Suprapubic skin (tissue), 4 donors: Measurements from ENCODE around the gene LRMDA. TPM values are rescaled to one million over a fixed set of nuclear protein-coding genes. Genes with fewer than 3 reads are reported as not detected.
"Not testable (repeated sequence)": the region's sequence is repeated elsewhere in the genome, so short reads cannot be mapped to it uniquely, and the experiment has no call there.

Experiments
- DNase-seq, 2 donors: peaks; one replicate each; pipeline ENCODE4 v3.0.0-alpha.2; 2019; ENCODE audit warnings: low spot score in 2 of 2
- H3K27ac ChIP-seq: fragments of 200-600 bp; sonication (generic); one replicate; pipeline ENCODE4 v1.5.1; 2019
- H3K27me3 ChIP-seq: fragments of 200-600 bp; sonication (generic); one replicate; pipeline ENCODE4 v1.5.1; 2019
- H3K36me3 ChIP-seq: fragments of 200-600 bp; sonication (generic); one replicate; pipeline ENCODE4 v1.5.1; 2019
- H3K4me1 ChIP-seq: fragments of 200-600 bp; sonication (generic); one replicate; pipeline ENCODE4 v1.5.1; 2019
- H3K4me3 ChIP-seq: fragments of 200-600 bp; sonication (generic); one replicate; pipeline ENCODE4 v1.5.1; 2019; ENCODE audit warnings: mild to moderate bottlenecking
- H3K9me3 ChIP-seq: fragments of 200-600 bp; sonication (generic); one replicate; pipeline ENCODE4 v1.5.1; 2019
- CTCF ChIP-seq, 2 donors: fragments of 200-600 bp in 1 of 2; fragments of 450-650 bp in 1 of 2; sonication (generic) in 1 of 2; IDR thresholded peaks; one replicate each; pipeline ENCODE4 v1.5.1; 2016 to 2019; ENCODE audit warnings: antibody characterized with exemption in 2 of 2, mild to moderate bottlenecking in 1 of 2, moderate library complexity in 1 of 2
- EP300 ChIP-seq: sonication (generic); formaldehyde crosslinking; IDR thresholded peaks from one replicate; pipeline ENCODE4 v1.6.1; 2017; ENCODE audit warnings: antibody characterized with exemption
- POLR2A ChIP-seq, 2 donors: fragments of 450-650 bp; IDR thresholded peaks; one replicate each; pipeline ENCODE4 v1.6.1; 2017; ENCODE audit warnings: antibody characterized with exemption in 2 of 2, mild to moderate bottlenecking in 2 of 2, moderate library complexity in 2 of 2
- POLR2AphosphoS5 ChIP-seq, 3 donors: sonication (generic); formaldehyde crosslinking; IDR thresholded peaks; one replicate each; pipeline ENCODE4 v1.6.1; 2017; ENCODE audit warnings: antibody characterized with exemption in 3 of 3
- WGBS: methylation state at CpG from one replicate; pipeline ENCODE4 v1.1.5; 2018; 5-methylcytosine and 5-hydroxymethylcytosine counted together
- total RNA-seq, 4 donors: library from RNA; depleted of rRNA; stranded (reverse); fragments of >200 nt; gene quantifications; one replicate each; pipeline ENCODE4 v1.1.0, GENCODE V29; 2016

LRMDA gene
- total RNA-seq, 4 donors from 2014 or later, result 0.10 to 2.9 (median 1.9) TPM; not detected in 1

DNA sequence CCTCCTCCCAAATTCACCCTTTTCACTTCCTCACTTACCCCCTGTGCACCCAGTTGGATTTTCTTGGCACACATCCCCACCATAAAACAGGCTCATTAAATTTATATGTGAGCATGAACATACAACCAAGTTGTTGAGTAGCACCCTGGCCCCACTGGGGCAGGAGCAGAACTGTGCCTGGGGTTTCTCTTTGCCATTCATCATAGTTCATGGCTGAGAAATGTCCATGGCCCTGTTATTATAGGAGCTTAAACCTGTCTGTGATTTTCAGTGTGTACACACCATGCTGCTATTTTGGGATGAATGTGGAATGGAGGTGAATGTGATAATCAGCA is 618.8 kb downstream of the LRMDA start:
- no peak overlapping the region for H3K27ac ChIP-seq
- no peaks in the 10 kb centered on the region for H3K9me3 ChIP-seq
- no peaks in the 10 kb centered on the region for H3K36me3 ChIP-seq
- TF ChIP-seq POLR2AphosphoS5 (IDR thresholded peaks at IDR 0.05) (no peak), CTCF (IDR thresholded peaks at IDR 0.05) (no peak), POLR2A (IDR thresholded peaks at IDR 0.05) (no peak), EP300 (no peak)
- DNase-seq, result no peak
- no peak overlapping the region for H3K4me3 ChIP-seq
- no peaks in the 10 kb centered on the region for H3K4me1 ChIP-seq
- no peaks in the 10 kb centered on the region for H3K27me3 ChIP-seq

- 75% methylated on average over 12 of the region's 12 CpGs for WGBS
- no peak overlapping the region for H3K4me3 ChIP-seq
- peaks cover 9% of the 10 kb centered on the region for H3K9me3 ChIP-seq
- DNase-seq, result no peak
- no peaks in the 10 kb centered on the region for H3K36me3 ChIP-seq
- no peak overlapping the region for H3K27ac ChIP-seq
- H3K4me1 ChIP-seq, result no peaks in the 10 kb centered on the region
- no peak for TF ChIP-seq CTCF (IDR thresholded peaks at IDR 0.05)
- TF ChIP-seq EP300, result no peak
- TF ChIP-seq POLR2A (IDR thresholded peaks at IDR 0.05), result no peak
- no peak for TF ChIP-seq POLR2AphosphoS5 (IDR thresholded peaks at IDR 0.05)
- no peaks in the 10 kb centered on the region for H3K27me3 ChIP-seq
Observed at GRCh38 chr10:76051007-76051936, 619.8 kb downstream of the LRMDA start.

- TF ChIP-seq POLR2AphosphoS5 (IDR thresholded peaks at IDR 0.05) (no peak), CTCF (IDR thresholded peaks at IDR 0.05) (no peak), POLR2A (IDR thresholded peaks at IDR 0.05) (no peak), EP300 (no peak)
- DNase-seq, result no peak
- peaks cover 13% of the 10 kb centered on the region for H3K9me3 ChIP-seq
- WGBS, result 73% methylated on average over 9 of the region's 9 CpGs
- no peaks in the 10 kb centered on the region for H3K36me3 ChIP-seq
- H3K27ac ChIP-seq, result no peak overlapping the region
- no peaks in the 10 kb centered on the region for H3K27me3 ChIP-seq
- no peak overlapping the region for H3K4me3 ChIP-seq
- H3K4me1 ChIP-seq, result no peaks in the 10 kb centered on the region
Observed at GRCh38 chr10:76052682-76053503, 621.5 kb downstream of the LRMDA start.

- TF ChIP-seq EP300 (no peak), POLR2AphosphoS5 (IDR thresholded peaks at IDR 0.05) (no peak), POLR2A (IDR thresholded peaks at IDR 0.05) (no peak), CTCF (IDR thresholded peaks at IDR 0.05) (no peak)
- H3K27me3 ChIP-seq, result no peaks in the 10 kb centered on the region
- no peaks in the 10 kb centered on the region for H3K36me3 ChIP-seq
- no peaks in the 10 kb centered on the region for H3K4me1 ChIP-seq
- no peak for DNase-seq
- H3K4me3 ChIP-seq, result no peak overlapping the region
- H3K9me3 ChIP-seq, result peaks cover 13% of the 10 kb centered on the region
- no peak overlapping the region for H3K27ac ChIP-seq
- WGBS, result 94% methylated on average over 2 of the region's 3 CpGs
Observed at GRCh38 chr10:76055466-76055865, 624.0 kb downstream of the LRMDA start.

DNA sequence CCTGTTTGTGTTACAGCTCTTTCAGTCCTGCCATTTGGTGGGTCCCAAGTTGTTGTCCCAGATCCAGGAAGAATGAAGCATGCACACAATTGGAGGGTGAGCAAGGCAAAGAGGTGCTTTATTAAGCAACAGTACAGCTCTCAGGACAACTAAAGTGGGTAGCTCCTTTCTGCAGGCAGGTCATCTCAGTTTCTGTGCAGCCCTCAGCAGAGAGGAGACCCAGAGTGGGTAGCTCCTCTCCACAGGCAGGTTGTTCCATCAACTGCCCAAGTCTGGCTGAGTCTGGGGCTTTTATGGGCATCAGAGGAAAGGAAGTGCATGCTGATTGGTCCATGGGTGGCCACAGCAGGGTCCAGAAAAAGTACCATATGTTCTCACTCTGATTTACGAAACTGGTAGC is 624.5 kb downstream of the LRMDA start:
- Histone ChIP-seq H3K27ac (no peak overlapping the region), H3K4me3 (no peak overlapping the region), H3K9me3 (peaks cover 13% of the 10 kb centered on the region), H3K4me1 (no peaks in the 10 kb centered on the region), H3K27me3 (no peaks in the 10 kb centered on the region), H3K36me3 (no peaks in the 10 kb centered on the region)
- TF ChIP-seq EP300 (no peak), POLR2A (IDR thresholded peaks at IDR 0.05) (no peak), CTCF (IDR thresholded peaks at IDR 0.05) (no peak), POLR2AphosphoS5 (IDR thresholded peaks at IDR 0.05) (no peak)
- no CpG with 5 or more reads among the region's 1 CpG for WGBS
- DNase-seq, result no peak

DNA sequence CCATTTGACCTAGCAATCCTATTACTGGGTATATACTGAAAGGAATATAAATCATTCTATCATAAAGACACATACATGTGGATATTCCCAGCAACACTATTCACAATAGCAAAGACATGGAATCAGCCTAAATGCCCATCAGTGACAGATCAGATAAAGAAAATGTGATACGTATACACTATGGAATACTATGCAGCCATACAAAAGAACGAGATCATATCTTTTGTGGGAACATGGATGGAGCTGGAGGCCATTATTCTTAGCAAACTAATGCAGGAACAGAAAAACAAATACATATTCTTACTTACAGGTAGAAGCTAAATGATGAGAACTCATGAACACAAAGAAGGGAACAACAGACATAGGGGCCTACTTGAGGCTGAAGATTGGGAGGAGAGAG is 629.6 kb downstream of the LRMDA start:
- H3K27ac ChIP-seq, DNase-seq, H3K4me3 ChIP-seq, H3K4me1 ChIP-seq, H3K36me3 ChIP-seq, H3K9me3 ChIP-seq, H3K27me3 ChIP-seq: not testable (repeated sequence)
- 96% methylated on average over 2 of the region's 2 CpGs for WGBS
